HepG2 (cell line): ENCODE data around the gene DNMBP. TPM values are rescaled to one million over a fixed set of nuclear protein-coding genes. Genes with fewer than 3 reads are reported as not detected.

Source experiments
- ATAC-seq: fragments of 200-7000 bp; cut with Tn5 transposase; 3 replicates; pipeline ENCODE4 v1.9.1; 2020; ENCODE audit warnings: mild to moderate bottlenecking, moderate library complexity
- BruUV-seq: library from RNA; stranded (reverse); fragments of 400-500 nt; replicated peaks from 2 replicates; lab custom pipeline; 2021; lab: Mats Ljungman, UMichigan
- CTCF ChIA-PET: fragments of 300-600 bp; formaldehyde crosslinking; extraction: SDS; loops from one replicate; lab custom pipeline; 2021; ENCODE audit warnings: low total read pairs, inconsistent platforms, low intra/inter-chr PET ratio; lab: Yijun Ruan, JAX
- POLR2A ChIA-PET: fragments of 350-600 bp; sonication (Branson Sonifier 250); formaldehyde crosslinking; loops from one replicate; lab custom pipeline; 2020; ENCODE audit warnings: antibody characterized with exemption, inconsistent platforms; lab: Yijun Ruan, JAX
- DNase-seq: peaks from one replicate; pipeline ENCODE4 v3.0.0-alpha.2; 2015; ENCODE audit warnings: low spot score
- FAIRE-seq: peaks from 3 replicates; lab custom pipeline; 2011; peaks lifted over from hg19 to GRCh38; lab: Jason Lieb, UNC
- H2AFZ ChIP-seq: one replicate; pipeline ENCODE4 v1.6.1; 2011; ENCODE audit warnings: low read length, inconsistent platforms
- H3K27ac ChIP-seq: fragments of 300-600 bp; 3 replicates; pipeline ENCODE4 v1.8.0; 2011; ENCODE audit warnings: mixed run types, mild to moderate bottlenecking, mixed read lengths, low read length, inconsistent platforms; ENCODE audit not compliant: insufficient read depth; ENCODE audit errors: extremely low read length
- H3K27me3 ChIP-seq, 2 experiments: fragments of 200-600 bp in 1 of 2; 2 replicates in 1 of 2; 3 replicates in 1 of 2; pipeline versions ENCODE4 v1.6.0 to v1.8.0; 2011; ENCODE audit warnings: low read length in 2 of 2, mild to moderate bottlenecking in 2 of 2, moderate library complexity in 2 of 2, inconsistent platforms in 1 of 2; ENCODE audit not compliant: insufficient read depth in 2 of 2, control insufficient read depth in 1 of 2
- H3K36me3 ChIP-seq, 2 experiments: fragments of 200-600 bp in 1 of 2; replicated peaks in 1 of 2; 2 replicates in 1 of 2; 3 replicates in 1 of 2; pipeline versions ENCODE4 v1.5.1 to v1.8.0; 2011; ENCODE audit warnings: low read length in 2 of 2, inconsistent platforms in 1 of 2; ENCODE audit not compliant: insufficient read depth in 2 of 2, control insufficient read depth in 1 of 2
- H3K4me1 ChIP-seq: 2 replicates; pipeline ENCODE4 v1.5.1; 2012; ENCODE audit warnings: low read length, inconsistent platforms; ENCODE audit not compliant: insufficient read depth
- H3K4me2 ChIP-seq: 2 replicates; pipeline ENCODE4 v1.6.0; 2011; ENCODE audit warnings: low read depth, low read length, inconsistent platforms
- H3K4me3 ChIP-seq, 3 experiments: fragments of 200-600 bp in 1 of 3; sonication (generic), shearing (Covaris generic) in 1 of 3; replicated peaks in 1 of 3; 2 replicates each; pipeline ENCODE4 v1.5.1; 2011 to 2016; ENCODE audit warnings: low read length in 3 of 3, inconsistent platforms in 2 of 3, low read depth in 2 of 3, mild to moderate bottlenecking in 2 of 3, control low read depth in 1 of 3, mixed read lengths in 1 of 3; ENCODE audit not compliant: insufficient read depth in 1 of 3
- H3K79me2 ChIP-seq: one replicate; pipeline ENCODE4 v1.6.1; 2011; ENCODE audit warnings: low read length, inconsistent platforms; ENCODE audit not compliant: insufficient read depth
- H3K9ac ChIP-seq: 2 replicates; pipeline ENCODE4 v1.6.0; 2011; ENCODE audit warnings: mild to moderate bottlenecking, low read depth, low read length, inconsistent platforms; ENCODE audit not compliant: insufficient read depth
- H3K9me3 ChIP-seq: 2 replicates; pipeline ENCODE4 v1.5.1; 2012; ENCODE audit warnings: mild to moderate bottlenecking, low read length
- H4K20me1 ChIP-seq: 2 replicates; pipeline ENCODE4 v1.6.0; 2011; ENCODE audit warnings: inconsistent platforms, mild to moderate bottlenecking, low read length, moderate library complexity; ENCODE audit not compliant: insufficient read depth
- ELF3 ChIP-seq: IDR thresholded peaks from 2 replicates; pipeline ENCODE4 v1.6.1; 2016; ENCODE audit warnings: missing genetic modification reagents, missing compliant biosample characterization
- FOXK2 ChIP-seq: fragments of 450-650 bp; IDR thresholded peaks from 2 replicates; pipeline ENCODE4 v1.6.1; 2016
- HOXA3 ChIP-seq: sonication (generic); formaldehyde crosslinking; IDR thresholded peaks from 2 replicates; pipeline ENCODE4 v1.5.0; 2020; ENCODE audit warnings: missing genetic modification reagents
- LCORL ChIP-seq, 2 experiments: fragments of 450-650 bp in 1 of 2; sonication (generic) in 1 of 2; formaldehyde crosslinking in 1 of 2; IDR thresholded peaks; 2 replicates each; pipeline versions ENCODE4 v1.5.0 to v1.6.1; 2017 to 2020; ENCODE audit warnings: antibody characterized with exemption in 1 of 2, missing genetic modification reagents in 1 of 2
- NR2F1 ChIP-seq, 2 experiments: fragments of 450-650 bp in 1 of 2; formaldehyde crosslinking in 1 of 2; IDR thresholded peaks; 2 replicates each; pipeline versions ENCODE4 v1.5.0 to v1.6.1; 2016 to 2020; ENCODE audit warnings: mild to moderate bottlenecking in 1 of 2, missing compliant biosample characterization in 1 of 2, missing genetic modification reagents in 1 of 2, moderate library complexity in 1 of 2
- ONECUT2 ChIP-seq: sonication (generic); formaldehyde crosslinking; IDR thresholded peaks from 2 replicates; pipeline ENCODE4 v1.4.0; 2020; ENCODE audit warnings: missing genetic modification reagents
- SSRP1 ChIP-seq: IDR thresholded peaks from 2 replicates; pipeline ENCODE4 v1.6.1; 2016; ENCODE audit warnings: control low read depth
- TEF ChIP-seq: sonication (generic); formaldehyde crosslinking; IDR thresholded peaks from 2 replicates; pipeline ENCODE4 v1.5.0; 2020; ENCODE audit warnings: missing genetic modification reagents
- XBP1 ChIP-seq: sonication (generic); formaldehyde crosslinking; IDR thresholded peaks from 2 replicates; pipeline ENCODE4 v1.5.0; 2020; ENCODE audit warnings: missing genetic modification reagents
- ZNF234 ChIP-seq: sonication (generic); formaldehyde crosslinking; conservative IDR thresholded peaks from 2 replicates; pipeline ENCODE4 v1.5.1; 2020; ENCODE audit warnings: mild to moderate bottlenecking, missing genetic modification reagents
- ZNF280B ChIP-seq: sonication (generic); formaldehyde crosslinking; IDR thresholded peaks from 2 replicates; pipeline ENCODE4 v1.5.0; 2020; ENCODE audit warnings: missing genetic modification reagents, mild to moderate bottlenecking, borderline replicate concordance
- WGBS: methylation state at CpG from one replicate; pipeline ENCODE4 v1.1.6; 2017; ENCODE audit warnings: low lambda C conversion rate; 5-methylcytosine and 5-hydroxymethylcytosine counted together
- in situ Hi-C: cut with HindIII; loops from 2 replicates; pipeline ENCODE4 v1.10.0; 2017; ENCODE audit warnings: low pct_unique_long_range_greater_than_20kb; ENCODE audit not compliant: extremely low pct_ligation_motif_present
- intact Hi-C: fragments of 100-400 bp; cut with micrococcal nuclease; formaldehyde crosslinking; loops from one replicate; pipeline ENCODE4 v1.10.0; 2022; ENCODE audit not compliant: unreplicated experiment
- polyA plus RNA-seq, 8 experiments: library from polyadenylated mRNA; depleted of rRNA in 3 of 8; stranded (reverse) in 7 of 8; unstranded in 1 of 8; fragments of >200 nt; fragmentation: Illumina TruSeq in 4 of 8; extraction: Trizol in 4 of 8; gene quantifications; 2 replicates each; pipeline versions ENCODE4 v1.2.1 to v1.2.3, GENCODE V29; 2011 to 2016; ENCODE audit warnings: low read depth in 4 of 8, missing spikeins in 1 of 8, mixed read lengths in 1 of 8; ENCODE audit not compliant: insufficient read depth in 1 of 8
- total RNA-seq, 5 experiments: library from RNA; depleted of rRNA; stranded (reverse); fragments of >200 nt; fragmentation: Illumina TruSeq; extraction: Trizol; gene quantifications; 2 replicates each; pipeline ENCODE4 v1.2.3, GENCODE V29; 2016; ENCODE audit warnings: low read depth in 1 of 5
- TF ChIP-seq, protein P1 (sequence below): sonication (generic); formaldehyde crosslinking; IDR thresholded peaks from 2 replicates; pipeline ENCODE4 v1.4.0; 2020; ENCODE audit warnings: missing genetic modification reagents
- TF ChIP-seq, protein P2 (sequence below): sonication (generic); formaldehyde crosslinking; IDR thresholded peaks from 2 replicates; pipeline ENCODE4 v1.4.0; 2020; ENCODE audit warnings: missing genetic modification reagents
- TF ChIP-seq, protein P3 (sequence below): sonication (generic); formaldehyde crosslinking; IDR thresholded peaks from 2 replicates; pipeline ENCODE4 v1.4.0; 2020; ENCODE audit warnings: missing genetic modification reagents, mild to moderate bottlenecking, borderline replicate concordance

The DNMBP gene
- total and polyA plus RNA-seq, 2 of the 13 experiments (the other 11 are each of a cell fraction or from before 2014, with no cell fraction given) = 3.6 to 6.3 TPM

GRCh38 chr10:99873846-99874245 lies 135.9 kb downstream of the DNMBP start:
- Histone ChIP-seq H3K27ac (no peak overlapping the region), H3K27me3 (no peaks in the 10 kb centered on the region), H3K4me1 (peaks cover 40% of the 10 kb centered on the region), H3K36me3 (peaks cover 5 to 25% of the 10 kb centered on the region in 2 experiments; a peak in 4 of 5 replicates), H3K79me2 (no peaks in the 10 kb centered on the region), H2AFZ (no peak overlapping the region), H4K20me1 (no peaks in the 10 kb centered on the region), H3K9ac (no peak overlapping the region), H3K9me3 (no peaks in the 10 kb centered on the region), H3K4me2 (no peak overlapping the region), H3K4me3 (no peak overlapping the region)
- CTCF ChIA-PET = no interaction called here
- intact Hi-C loops = no loop called here
- POLR2A ChIA-PET = no interaction called here
- DNase-seq = no peak
- no peak for ATAC-seq
- TF ChIP-seq ELF3 (CRISPR knock-in tag) = no peak
- no peak for TF ChIP-seq ZNF234 (CRISPR knock-in tag)
- no peak for TF ChIP-seq XBP1 (CRISPR knock-in tag)
- TF ChIP-seq, protein P1, sequence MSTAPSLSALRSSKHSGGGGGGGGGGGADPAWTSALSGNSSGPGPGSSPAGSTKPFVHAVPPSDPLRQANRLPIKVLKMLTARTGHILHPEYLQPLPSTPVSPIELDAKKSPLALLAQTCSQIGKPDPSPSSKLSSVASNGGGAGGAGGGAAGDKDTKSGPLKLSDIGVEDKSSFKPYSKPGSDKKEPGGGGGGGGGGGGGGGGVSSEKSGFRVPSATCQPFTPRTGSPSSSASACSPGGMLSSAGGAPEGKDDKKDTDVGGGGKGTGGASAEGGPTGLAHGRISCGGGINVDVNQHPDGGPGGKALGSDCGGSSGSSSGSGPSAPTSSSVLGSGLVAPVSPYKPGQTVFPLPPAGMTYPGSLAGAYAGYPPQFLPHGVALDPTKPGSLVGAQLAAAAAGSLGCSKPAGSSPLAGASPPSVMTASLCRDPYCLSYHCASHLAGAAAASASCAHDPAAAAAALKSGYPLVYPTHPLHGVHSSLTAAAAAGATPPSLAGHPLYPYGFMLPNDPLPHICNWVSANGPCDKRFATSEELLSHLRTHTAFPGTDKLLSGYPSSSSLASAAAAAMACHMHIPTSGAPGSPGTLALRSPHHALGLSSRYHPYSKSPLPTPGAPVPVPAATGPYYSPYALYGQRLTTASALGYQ = no peak
- no peak for TF ChIP-seq ONECUT2
- no peak for TF ChIP-seq HOXA3 (CRISPR knock-in tag)
- TF ChIP-seq ZNF280B (CRISPR knock-in tag) = no peak
- TF ChIP-seq SSRP1 (CRISPR knock-in tag) = no peak
- TF ChIP-seq FOXK2 = no peak
- TF ChIP-seq, protein P2, sequence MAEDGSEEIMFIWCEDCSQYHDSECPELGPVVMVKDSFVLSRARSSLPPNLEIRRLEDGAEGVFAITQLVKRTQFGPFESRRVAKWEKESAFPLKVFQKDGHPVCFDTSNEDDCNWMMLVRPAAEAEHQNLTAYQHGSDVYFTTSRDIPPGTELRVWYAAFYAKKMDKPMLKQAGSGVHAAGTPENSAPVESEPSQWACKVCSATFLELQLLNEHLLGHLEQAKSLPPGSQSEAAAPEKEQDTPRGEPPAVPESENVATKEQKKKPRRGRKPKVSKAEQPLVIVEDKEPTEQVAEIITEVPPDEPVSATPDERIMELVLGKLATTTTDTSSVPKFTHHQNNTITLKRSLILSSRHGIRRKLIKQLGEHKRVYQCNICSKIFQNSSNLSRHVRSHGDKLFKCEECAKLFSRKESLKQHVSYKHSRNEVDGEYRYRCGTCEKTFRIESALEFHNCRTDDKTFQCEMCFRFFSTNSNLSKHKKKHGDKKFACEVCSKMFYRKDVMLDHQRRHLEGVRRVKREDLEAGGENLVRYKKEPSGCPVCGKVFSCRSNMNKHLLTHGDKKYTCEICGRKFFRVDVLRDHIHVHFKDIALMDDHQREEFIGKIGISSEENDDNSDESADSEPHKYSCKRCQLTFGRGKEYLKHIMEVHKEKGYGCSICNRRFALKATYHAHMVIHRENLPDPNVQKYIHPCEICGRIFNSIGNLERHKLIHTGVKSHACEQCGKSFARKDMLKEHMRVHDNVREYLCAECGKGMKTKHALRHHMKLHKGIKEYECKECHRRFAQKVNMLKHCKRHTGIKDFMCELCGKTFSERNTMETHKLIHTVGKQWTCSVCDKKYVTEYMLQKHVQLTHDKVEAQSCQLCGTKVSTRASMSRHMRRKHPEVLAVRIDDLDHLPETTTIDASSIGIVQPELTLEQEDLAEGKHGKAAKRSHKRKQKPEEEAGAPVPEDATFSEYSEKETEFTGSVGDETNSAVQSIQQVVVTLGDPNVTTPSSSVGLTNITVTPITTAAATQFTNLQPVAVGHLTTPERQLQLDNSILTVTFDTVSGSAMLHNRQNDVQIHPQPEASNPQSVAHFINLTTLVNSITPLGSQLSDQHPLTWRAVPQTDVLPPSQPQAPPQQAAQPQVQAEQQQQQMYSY (CRISPR knock-in tag) = no peak
- no peak for TF ChIP-seq NR2F1 (CRISPR knock-in tag; IDR thresholded peaks at IDR 0.05)
- TF ChIP-seq, protein P3, sequence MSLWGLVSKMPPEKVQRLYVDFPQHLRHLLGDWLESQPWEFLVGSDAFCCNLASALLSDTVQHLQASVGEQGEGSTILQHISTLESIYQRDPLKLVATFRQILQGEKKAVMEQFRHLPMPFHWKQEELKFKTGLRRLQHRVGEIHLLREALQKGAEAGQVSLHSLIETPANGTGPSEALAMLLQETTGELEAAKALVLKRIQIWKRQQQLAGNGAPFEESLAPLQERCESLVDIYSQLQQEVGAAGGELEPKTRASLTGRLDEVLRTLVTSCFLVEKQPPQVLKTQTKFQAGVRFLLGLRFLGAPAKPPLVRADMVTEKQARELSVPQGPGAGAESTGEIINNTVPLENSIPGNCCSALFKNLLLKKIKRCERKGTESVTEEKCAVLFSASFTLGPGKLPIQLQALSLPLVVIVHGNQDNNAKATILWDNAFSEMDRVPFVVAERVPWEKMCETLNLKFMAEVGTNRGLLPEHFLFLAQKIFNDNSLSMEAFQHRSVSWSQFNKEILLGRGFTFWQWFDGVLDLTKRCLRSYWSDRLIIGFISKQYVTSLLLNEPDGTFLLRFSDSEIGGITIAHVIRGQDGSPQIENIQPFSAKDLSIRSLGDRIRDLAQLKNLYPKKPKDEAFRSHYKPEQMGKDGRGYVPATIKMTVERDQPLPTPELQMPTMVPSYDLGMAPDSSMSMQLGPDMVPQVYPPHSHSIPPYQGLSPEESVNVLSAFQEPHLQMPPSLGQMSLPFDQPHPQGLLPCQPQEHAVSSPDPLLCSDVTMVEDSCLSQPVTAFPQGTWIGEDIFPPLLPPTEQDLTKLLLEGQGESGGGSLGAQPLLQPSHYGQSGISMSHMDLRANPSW = no peak
- no peak for TF ChIP-seq LCORL (IDR thresholded peaks at IDR 0.05)
- no peak for TF ChIP-seq LCORL (CRISPR knock-in tag; IDR thresholded peaks at IDR 0.05)
- TF ChIP-seq TEF (CRISPR knock-in tag) = no peak
- WGBS = 93% methylated on average over 5 of the region's 5 CpGs
- no TSS peak for BruUV-seq
- FAIRE-seq = no peak
- in situ Hi-C loops = no loop called here
